Measurements from ENCODE around the gene ZBTB9. TPM values are rescaled to one million over a fixed set of nuclear protein-coding genes. Genes with fewer than 3 reads are reported as not detected.
A peak's percentile ranks its signal among the peaks of the same experiment; 100 is the strongest.

The ZBTB9 gene
- 1 to 10 TPM; 4.1 to 5.9 (median 4.6) TPM for total RNA-seq

DNA sequence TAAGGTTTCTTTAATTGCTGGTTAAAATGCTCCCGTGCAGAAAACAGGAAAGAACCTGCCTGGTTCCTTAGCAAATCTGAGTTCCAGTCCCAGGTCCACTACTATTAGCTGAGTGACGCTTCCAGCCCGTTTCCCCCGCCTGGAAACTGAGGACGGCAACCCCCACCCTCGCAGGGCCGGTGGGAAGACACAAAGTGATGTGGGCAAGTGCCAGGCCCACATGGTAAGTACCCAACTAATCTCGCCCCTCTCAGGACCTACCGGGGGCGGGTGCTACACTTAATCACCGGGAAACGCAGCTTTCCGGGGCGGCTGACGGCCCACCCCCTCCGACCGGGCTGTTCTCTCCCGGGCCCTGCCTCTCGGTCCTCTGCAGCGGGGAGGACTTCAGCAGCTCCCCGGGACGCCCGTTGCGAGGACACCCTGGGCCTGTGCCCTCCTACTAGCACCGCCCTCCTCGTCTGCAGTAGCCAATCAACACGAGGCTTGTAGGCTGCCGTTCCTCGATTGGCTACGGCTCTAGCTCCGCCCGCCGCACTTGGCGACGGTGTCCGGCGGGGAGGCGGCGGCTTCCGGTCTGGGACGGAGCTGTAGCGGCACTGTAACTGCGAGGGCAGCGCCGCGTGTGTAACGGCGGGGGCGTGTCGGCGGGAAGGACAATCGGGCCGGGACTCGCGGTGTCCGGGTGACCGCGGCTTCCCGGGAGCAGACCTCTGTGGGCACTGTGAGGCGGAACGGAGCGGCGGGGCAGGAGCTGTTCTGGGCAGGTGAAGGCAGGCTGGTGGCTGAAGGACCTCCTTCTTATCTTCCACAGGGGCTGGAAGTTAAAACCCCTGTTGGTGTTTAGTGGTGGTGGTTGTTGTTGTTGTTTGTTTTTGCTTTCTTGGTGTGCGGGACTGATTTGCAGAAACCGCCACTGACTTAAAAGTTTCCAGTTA is at the start of gene ZBTB9:
Gene ZBTB9, plus strand, starts transcription at position 568 of the 938 bp plus-strand sequence. CDS start 525 bp downstream, outside the sequence.
- peaks cover 0 to 8% of the 10 kb centered on the region in 2 donors for H3K36me3 ChIP-seq
- H3K27me3 ChIP-seq: no peaks in the 10 kb centered on the region
- H3K9me3 ChIP-seq: no peaks in the 10 kb centered on the region
- H3K27ac ChIP-seq: peak within 1 kb of the TSS; percentile 37 to 58 (median 57)
- TF ChIP-seq, protein P1, sequence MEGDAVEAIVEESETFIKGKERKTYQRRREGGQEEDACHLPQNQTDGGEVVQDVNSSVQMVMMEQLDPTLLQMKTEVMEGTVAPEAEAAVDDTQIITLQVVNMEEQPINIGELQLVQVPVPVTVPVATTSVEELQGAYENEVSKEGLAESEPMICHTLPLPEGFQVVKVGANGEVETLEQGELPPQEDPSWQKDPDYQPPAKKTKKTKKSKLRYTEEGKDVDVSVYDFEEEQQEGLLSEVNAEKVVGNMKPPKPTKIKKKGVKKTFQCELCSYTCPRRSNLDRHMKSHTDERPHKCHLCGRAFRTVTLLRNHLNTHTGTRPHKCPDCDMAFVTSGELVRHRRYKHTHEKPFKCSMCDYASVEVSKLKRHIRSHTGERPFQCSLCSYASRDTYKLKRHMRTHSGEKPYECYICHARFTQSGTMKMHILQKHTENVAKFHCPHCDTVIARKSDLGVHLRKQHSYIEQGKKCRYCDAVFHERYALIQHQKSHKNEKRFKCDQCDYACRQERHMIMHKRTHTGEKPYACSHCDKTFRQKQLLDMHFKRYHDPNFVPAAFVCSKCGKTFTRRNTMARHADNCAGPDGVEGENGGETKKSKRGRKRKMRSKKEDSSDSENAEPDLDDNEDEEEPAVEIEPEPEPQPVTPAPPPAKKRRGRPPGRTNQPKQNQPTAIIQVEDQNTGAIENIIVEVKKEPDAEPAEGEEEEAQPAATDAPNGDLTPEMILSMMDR (IDR thresholded peaks at IDR 0.05): no peak
- TF ChIP-seq POLR2A (IDR thresholded peaks at IDR 0.05): peak in 1 of 2 donors; percentile 90
- H3K4me1 ChIP-seq: peaks cover 0 to 15% of the 10 kb centered on the region in 2 donors
- intact Hi-C loops (cut with DNase I): no loop called here
- 0 to 1% methylated on average over 12 to 57 of the region's 65 CpGs for WGBS, 2 donors
- DNase-seq: peak; percentile 97
- peak within 1 kb of the TSS; percentile 21 to 74 (median 70) for H3K4me3 ChIP-seq (replicated peaks in 1 of 3)

GRCh38 chr6:33404884-33405283 is 49.5 kb upstream of the ZBTB9 start:
- H3K9me3 ChIP-seq: no peaks in the 10 kb centered on the region
- WGBS, 2 donors: 93 to 94% methylated on average over 17 of the region's 17 CpGs
- TF ChIP-seq, protein P1 (IDR thresholded peaks at IDR 0.05): no peak
- TF ChIP-seq POLR2A (IDR thresholded peaks at IDR 0.05): no peak
- no peaks in the 10 kb centered on the region for H3K4me1 ChIP-seq
- intact Hi-C loops (cut with DNase I): no loop called here
- no peaks in the 10 kb centered on the region for H3K27me3 ChIP-seq
- no peak overlapping the region for H3K4me3 ChIP-seq (replicated peaks in 1 of 3)
- no peak overlapping the region for H3K27ac ChIP-seq
- no peaks in the 10 kb centered on the region for H3K36me3 ChIP-seq
- DNase-seq: no peak

- intact Hi-C loops (cut with DNase I): no loop called here
- no peaks in the 10 kb centered on the region for H3K36me3 ChIP-seq
These were observed 48.9 kb upstream of the ZBTB9 start for GRCh38 chr6:33405386-33405940.

GRCh38 chr6:33406126-33406525 is 48.2 kb upstream of the ZBTB9 start:
- intact Hi-C loops (cut with DNase I): no loop called here
- 89 to 93% methylated on average over 13 to 14 of the region's 17 CpGs for WGBS, 2 donors
- Histone ChIP-seq H3K27me3 (no peaks in the 10 kb centered on the region), H3K27ac (no peak overlapping the region), H3K9me3 (no peaks in the 10 kb centered on the region), H3K4me1 (no peaks in the 10 kb centered on the region), H3K4me3 (replicated peaks in 1 of 3) (no peak overlapping the region), H3K36me3 (no peaks in the 10 kb centered on the region)
- no peak for DNase-seq
- TF ChIP-seq POLR2A (IDR thresholded peaks at IDR 0.05): no peak
- TF ChIP-seq, protein P1 (IDR thresholded peaks at IDR 0.05): no peak

More at GRCh38 chr6:33405386-33405940, 48.9 kb upstream of the ZBTB9 start:
- WGBS, 2 donors: 92 to 94% methylated on average over 15 of the region's 15 CpGs
- no peak for TF ChIP-seq POLR2A (IDR thresholded peaks at IDR 0.05)
- TF ChIP-seq, protein P1 (IDR thresholded peaks at IDR 0.05): no peak
- Histone ChIP-seq H3K27ac (no peak overlapping the region), H3K4me1 (no peaks in the 10 kb centered on the region), H3K9me3 (no peaks in the 10 kb centered on the region), H3K4me3 (replicated peaks in 1 of 3) (no peak overlapping the region), H3K27me3 (no peaks in the 10 kb centered on the region)
- no peak for DNase-seq

Measured in thyroid gland (tissue), 4 donors.